Large intestine (tissue), 3 donors: Measurements from ENCODE around the gene HS6ST2. TPM values are rescaled to one million over a fixed set of nuclear protein-coding genes. Genes with fewer than 3 reads are reported as not detected.

ENCODE experiments used
- DNase-seq, 2 donors: peaks; one replicate each; pipeline versions ENCODE4 v3.0.0 to v3.0.0-alpha.2; 2013
- H3K27ac ChIP-seq: one replicate; pipeline ENCODE4 v1.5.1; 2013; ENCODE audit warnings: low read length
- H3K27me3 ChIP-seq: 2 replicates; pipeline ENCODE4 v1.6.1; 2013; ENCODE audit warnings: low read length; ENCODE audit not compliant: control insufficient read depth, insufficient read depth
- H3K36me3 ChIP-seq: 2 replicates; pipeline ENCODE4 v1.6.1; 2013; ENCODE audit warnings: low read length; ENCODE audit not compliant: control insufficient read depth, insufficient read depth
- H3K4me1 ChIP-seq: one replicate; pipeline ENCODE4 v1.6.1; 2013; ENCODE audit warnings: low read length; ENCODE audit not compliant: control insufficient read depth, insufficient read depth
- H3K4me3 ChIP-seq: one replicate; pipeline ENCODE4 v1.5.1; 2013; ENCODE audit warnings: low read length
- H3K9me3 ChIP-seq: one replicate; pipeline ENCODE4 v1.6.1; 2013; ENCODE audit warnings: mild to moderate bottlenecking, low read depth, low read length, moderate library complexity; ENCODE audit not compliant: control insufficient read depth
- WGBS: methylation state at CpG from one replicate; pipeline ENCODE4 v1.1.5; 2013; ENCODE audit warnings: low lambda C conversion rate; ENCODE audit not compliant: insufficient coverage; 5-methylcytosine and 5-hydroxymethylcytosine counted together
- polyA plus RNA-seq: library from polyadenylated mRNA; unstranded; fragments of 120-200 nt; gene quantifications from one replicate; pipeline ENCODE4 v1.2.1, GENCODE V29; 2013

Gene HS6ST2
- polyA plus RNA-seq, 1 donor, result 0.97 TPM

DNA sequence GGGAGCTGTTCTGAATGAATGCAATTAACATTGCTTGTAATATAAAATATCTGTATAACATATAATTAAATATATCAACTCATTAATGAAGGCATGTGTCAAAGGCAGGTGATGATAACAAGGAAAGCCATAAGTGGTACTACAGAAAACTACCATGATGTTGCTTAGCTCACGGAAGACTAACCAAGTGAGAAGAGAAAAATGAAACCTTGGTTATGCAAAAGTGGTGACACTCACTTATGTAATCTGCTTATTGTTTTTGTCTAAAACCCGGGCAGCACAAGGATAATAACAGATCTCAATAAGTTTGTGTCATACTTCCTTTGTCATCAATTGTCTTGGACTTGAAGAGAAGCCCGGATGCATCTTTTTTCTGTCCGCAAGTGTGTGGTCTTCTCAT, 156.4 kb downstream of the HS6ST2 start:
- no CpG with 5 or more reads among the region's 4 CpGs for WGBS

DNA sequence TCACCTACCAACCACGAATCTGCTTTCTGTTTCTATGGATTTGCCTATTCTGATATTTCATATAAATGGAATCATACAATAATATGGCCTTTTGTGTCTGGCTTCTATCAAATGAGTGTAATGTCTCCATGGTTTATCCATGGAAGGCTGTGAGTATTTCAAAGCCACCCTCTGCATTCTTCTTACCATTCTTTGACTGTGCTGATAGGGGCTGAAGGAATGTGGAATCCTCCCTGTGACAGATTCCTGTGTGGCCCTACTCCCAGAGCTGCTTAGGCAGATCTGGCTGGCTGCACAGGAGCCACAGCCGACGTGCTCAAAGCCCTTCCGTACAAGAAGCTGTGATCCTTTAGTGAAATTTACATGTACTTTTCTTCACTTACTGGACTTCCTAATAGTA, 163.2 kb downstream of the HS6ST2 start:
- WGBS, result no CpG with 5 or more reads among the region's 4 CpGs
- no peaks in the 10 kb centered on the region for H3K36me3 ChIP-seq
- no peaks in the 10 kb centered on the region for H3K9me3 ChIP-seq
- H3K27me3 ChIP-seq, result no peaks in the 10 kb centered on the region
- H3K4me3 ChIP-seq, result no peak overlapping the region
- no peak overlapping the region for H3K27ac ChIP-seq
- H3K4me1 ChIP-seq, result no peaks in the 10 kb centered on the region
- DNase-seq, result no peak

More for the DNA sequence above, 156.4 kb downstream of the HS6ST2 start:
- Histone ChIP-seq H3K36me3 (no peaks in the 10 kb centered on the region), H3K9me3 (no peaks in the 10 kb centered on the region), H3K4me1 (no peaks in the 10 kb centered on the region), H3K27me3 (no peaks in the 10 kb centered on the region), H3K27ac (no peak overlapping the region), H3K4me3 (no peak overlapping the region)
- no peak for DNase-seq

DNA sequence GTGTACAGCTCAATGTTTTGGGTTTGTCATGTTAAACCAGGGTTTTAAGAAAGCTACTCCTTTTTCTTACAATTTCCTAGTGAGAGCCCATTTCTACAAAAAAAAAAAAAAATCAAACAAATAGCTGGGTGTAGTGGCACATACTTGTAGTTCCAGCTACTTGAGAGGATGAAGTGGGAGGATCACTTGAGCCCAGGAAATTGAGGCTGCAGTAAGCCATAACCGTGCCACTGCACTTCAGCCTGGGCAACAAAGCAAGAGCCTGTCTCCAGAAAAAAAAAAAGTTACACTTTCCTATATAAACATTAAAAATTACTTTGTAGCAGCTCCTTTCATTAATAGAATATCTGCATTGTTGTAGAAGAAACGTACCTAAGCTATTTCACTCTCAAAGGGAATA, 166.7 kb downstream of the HS6ST2 start:
- no peaks in the 10 kb centered on the region for H3K4me1 ChIP-seq
- H3K27ac ChIP-seq, result no peak overlapping the region
- no CpG with 5 or more reads among the region's 2 CpGs for WGBS
- no peak overlapping the region for H3K4me3 ChIP-seq
- no peaks in the 10 kb centered on the region for H3K36me3 ChIP-seq
- H3K9me3 ChIP-seq, result no peaks in the 10 kb centered on the region
- H3K27me3 ChIP-seq, result no peaks in the 10 kb centered on the region
- no peak for DNase-seq

DNA sequence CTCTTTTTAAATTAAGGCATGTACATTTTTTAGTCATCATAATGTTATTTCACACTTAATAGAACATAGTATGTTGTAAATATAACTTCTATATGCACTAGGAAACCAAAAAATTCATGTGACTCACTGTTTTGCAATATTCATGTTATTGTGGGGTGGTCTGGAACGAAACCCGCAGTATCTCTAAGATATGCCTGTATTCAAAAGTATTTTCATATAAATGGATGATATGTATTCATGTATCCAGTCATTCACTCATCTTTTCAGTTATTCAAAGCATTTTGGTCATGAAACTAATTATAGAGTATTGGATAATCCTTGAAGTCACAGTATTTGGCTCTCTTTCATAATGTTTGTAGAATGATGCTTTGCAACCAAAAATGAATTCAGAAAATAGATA, 168.1 kb downstream of the HS6ST2 start:
- H3K9me3 ChIP-seq, result no peaks in the 10 kb centered on the region
- H3K27ac ChIP-seq, result no peak overlapping the region
- 100% methylated on average over 2 of the region's 2 CpGs for WGBS
- H3K4me1 ChIP-seq, result no peaks in the 10 kb centered on the region
- no peak for DNase-seq
- H3K27me3 ChIP-seq, result no peaks in the 10 kb centered on the region
- H3K4me3 ChIP-seq, result no peak overlapping the region
- H3K36me3 ChIP-seq, result no peaks in the 10 kb centered on the region

DNA sequence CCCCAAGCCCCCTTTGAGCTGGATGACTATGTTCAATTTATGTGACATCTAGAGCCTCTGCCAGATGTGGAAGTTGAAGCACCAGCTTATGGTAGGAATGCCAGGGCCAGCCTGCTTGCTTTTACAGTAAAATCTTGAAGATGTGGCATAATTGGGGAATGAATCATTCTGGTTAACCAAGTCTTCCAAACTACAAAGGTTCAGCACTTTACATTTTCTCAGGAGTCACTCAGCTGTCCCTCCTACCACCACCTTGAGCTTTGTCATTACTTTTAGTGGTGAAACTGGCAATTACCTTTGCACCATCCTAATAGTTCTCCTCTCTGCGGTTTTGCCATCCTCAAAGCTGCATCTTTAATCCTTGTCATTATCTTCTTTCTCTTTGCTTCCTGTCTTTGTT, 172.2 kb downstream of the HS6ST2 start:
- Histone ChIP-seq H3K27me3 (no peaks in the 10 kb centered on the region), H3K9me3 (no peaks in the 10 kb centered on the region), H3K27ac (no peak overlapping the region), H3K36me3 (no peaks in the 10 kb centered on the region), H3K4me1 (no peaks in the 10 kb centered on the region), H3K4me3 (no peak overlapping the region)
- DNase-seq, result no peak
- whole genome bisulfite sequencing, result 100% methylated on average over 1 of the region's 1 CpG

DNA sequence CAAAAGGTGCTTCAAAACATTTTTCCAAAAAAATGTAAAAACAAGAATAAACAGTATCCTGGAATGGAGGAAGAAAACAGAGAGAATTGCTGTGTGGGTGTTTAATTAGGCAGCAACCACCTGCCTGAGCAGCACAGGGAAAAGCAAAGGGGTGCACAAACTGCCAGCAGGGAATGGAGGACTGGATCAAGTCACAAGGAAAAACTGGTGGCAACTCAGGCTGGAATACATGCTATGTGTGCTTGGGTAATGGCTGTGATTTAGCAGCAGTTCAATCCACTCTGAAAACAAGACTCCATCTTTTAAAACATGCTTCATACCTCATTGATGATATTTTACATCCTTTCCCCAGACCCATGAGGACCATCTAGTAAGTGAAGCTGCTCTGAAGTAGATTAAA, 179.5 kb downstream of the HS6ST2 start:
- no peak overlapping the region for H3K27ac ChIP-seq
- H3K27me3 ChIP-seq, result no peaks in the 10 kb centered on the region
- no peak overlapping the region for H3K4me3 ChIP-seq
- no peaks in the 10 kb centered on the region for H3K4me1 ChIP-seq
- no peaks in the 10 kb centered on the region for H3K36me3 ChIP-seq
- no peak for DNase-seq
- no peaks in the 10 kb centered on the region for H3K9me3 ChIP-seq

DNA sequence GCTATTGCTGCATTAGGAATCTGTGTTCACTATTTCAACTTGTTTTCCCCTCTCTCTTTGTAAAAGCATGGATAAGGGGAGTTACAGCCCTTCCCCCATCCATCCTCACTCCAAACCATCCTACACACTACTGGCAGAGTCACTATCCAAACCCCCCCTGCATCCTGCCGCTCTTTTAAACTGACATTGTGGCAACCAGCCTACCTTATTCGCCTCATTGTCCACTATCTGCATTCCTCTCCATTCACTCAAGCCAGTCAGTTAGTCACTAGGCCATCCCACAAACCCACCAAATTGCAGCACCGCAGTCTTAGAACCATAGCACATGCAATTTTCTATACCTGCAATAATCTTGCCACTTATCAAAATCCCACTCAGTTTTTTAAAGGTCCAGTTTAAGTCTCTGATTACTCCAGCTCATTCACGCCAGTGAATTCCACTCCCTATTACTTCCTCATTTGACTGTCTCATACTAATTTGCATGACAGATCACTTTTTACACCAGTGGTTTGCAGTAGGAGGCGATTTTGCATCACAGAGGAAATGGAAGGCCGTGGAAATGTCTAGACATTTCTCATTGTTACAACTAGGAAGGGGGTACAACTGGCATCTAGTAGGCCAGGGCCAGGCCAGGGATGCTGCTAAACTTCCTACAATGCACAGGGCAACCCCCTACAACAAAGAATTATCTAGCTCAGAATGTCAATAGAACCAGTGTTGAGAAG, 181.8 kb downstream of the HS6ST2 start:
- Histone ChIP-seq H3K4me1 (no peaks in the 10 kb centered on the region), H3K4me3 (no peak overlapping the region), H3K27ac (no peak overlapping the region), H3K27me3 (no peaks in the 10 kb centered on the region), H3K9me3 (no peaks in the 10 kb centered on the region), H3K36me3 (no peaks in the 10 kb centered on the region)
- WGBS, result 100% methylated on average over 1 of the region's 6 CpGs
- no peak for DNase-seq

DNA sequence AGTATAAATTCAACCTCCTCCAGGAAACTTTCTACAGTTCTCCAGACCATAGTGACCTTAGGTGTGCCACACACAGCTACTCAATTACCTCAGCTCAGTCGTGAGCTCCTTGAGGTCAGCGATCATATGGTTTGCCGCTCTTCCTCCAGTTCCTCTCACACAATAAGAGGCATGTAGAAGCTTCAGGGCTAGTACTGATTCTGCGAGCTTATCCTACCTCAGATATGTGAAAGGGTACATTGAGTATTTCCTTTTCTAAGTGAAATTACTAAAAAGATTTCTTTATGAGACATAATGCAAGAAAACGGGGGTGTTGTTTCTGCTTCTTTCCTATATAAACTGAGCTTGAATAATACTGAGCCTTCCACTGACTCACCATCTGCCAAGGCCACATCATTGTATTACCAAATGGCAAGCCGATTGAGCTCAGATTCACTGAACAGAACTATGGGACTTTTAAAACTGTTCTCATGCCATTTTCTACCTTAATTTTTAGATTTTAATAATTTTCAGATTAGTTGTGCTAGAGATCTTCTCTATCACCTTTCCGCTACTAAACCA, 183.1 kb downstream of the HS6ST2 start:
- Histone ChIP-seq H3K27me3 (no peaks in the 10 kb centered on the region), H3K27ac (no peak overlapping the region), H3K36me3 (no peaks in the 10 kb centered on the region), H3K4me3 (no peak overlapping the region), H3K9me3 (no peaks in the 10 kb centered on the region), H3K4me1 (no peaks in the 10 kb centered on the region)
- DNase-seq, result no peak
- WGBS, result no CpG with 5 or more reads among the region's 7 CpGs

DNA sequence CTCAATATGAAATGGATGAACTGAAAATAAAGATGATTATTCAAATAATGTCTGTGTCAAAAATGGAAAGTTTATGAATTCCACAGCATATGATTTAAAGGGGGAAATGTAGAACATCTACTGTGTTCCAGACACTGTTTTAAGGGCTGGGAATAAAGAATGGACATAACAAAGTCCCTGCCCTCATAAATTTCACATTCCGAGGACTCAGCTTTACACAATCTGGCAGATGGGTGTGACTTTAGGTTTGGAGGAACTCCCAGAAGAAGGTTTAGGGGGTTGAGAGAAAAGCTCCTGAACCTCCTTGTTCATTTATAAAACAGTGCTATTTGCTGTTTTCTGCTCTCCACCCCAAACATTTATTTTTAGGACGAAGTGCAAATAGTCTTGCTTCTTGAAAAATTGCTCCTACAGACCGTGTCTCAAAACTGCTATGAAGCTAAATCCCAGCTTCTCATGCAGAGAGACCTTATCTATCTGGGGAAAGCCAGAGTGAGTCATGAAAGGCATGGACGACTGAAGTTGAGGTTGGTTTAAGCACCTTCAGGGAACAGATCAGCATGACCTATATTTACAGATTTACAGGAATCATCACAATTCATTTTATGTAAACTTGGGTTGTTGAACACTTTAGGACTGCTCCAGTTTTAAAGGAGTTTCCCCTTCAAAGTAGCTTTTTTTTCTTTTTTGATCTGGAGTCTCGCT, 184.3 kb downstream of the HS6ST2 start:
- H3K27ac ChIP-seq, result no peak overlapping the region
- no CpG with 5 or more reads among the region's 5 CpGs for WGBS
- no peak overlapping the region for H3K4me3 ChIP-seq
- no peaks in the 10 kb centered on the region for H3K4me1 ChIP-seq
- DNase-seq, result no peak
- H3K36me3 ChIP-seq, result no peaks in the 10 kb centered on the region
- H3K9me3 ChIP-seq, result no peaks in the 10 kb centered on the region
- no peaks in the 10 kb centered on the region for H3K27me3 ChIP-seq

DNA sequence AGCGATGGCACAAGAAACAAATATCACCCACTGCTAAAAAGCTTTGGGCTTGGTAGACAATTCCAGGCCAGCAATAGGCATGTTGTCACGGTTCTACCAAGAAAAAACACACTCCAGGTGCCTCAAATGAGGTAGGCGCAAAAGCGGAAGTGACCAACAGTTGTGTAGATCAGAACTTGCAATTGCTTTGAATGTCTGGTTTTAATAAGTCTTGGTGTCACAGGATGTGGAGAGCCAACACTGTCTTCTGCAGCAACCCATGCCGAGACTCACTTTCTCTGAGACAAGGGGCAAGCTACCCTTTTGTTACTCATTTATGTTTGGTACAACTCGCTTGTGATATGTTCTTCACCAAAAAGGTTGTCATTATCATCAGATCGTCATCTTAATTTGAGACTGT, 188.8 kb downstream of the HS6ST2 start:
- H3K4me1 ChIP-seq, result no peaks in the 10 kb centered on the region
- WGBS, result no CpG with 5 or more reads among the region's 7 CpGs
- H3K9me3 ChIP-seq, result no peaks in the 10 kb centered on the region

More for the DNA sequence above, 188.8 kb downstream of the HS6ST2 start:
- no peaks in the 10 kb centered on the region for H3K27me3 ChIP-seq
- no peaks in the 10 kb centered on the region for H3K36me3 ChIP-seq
- DNase-seq, result no peak
- no peak overlapping the region for H3K27ac ChIP-seq
- H3K4me3 ChIP-seq, result no peak overlapping the region
